HepG2 (cell line): ENCODE data around the gene TARS3.

Source experiments
- GABPA ChIP-seq, 2 experiments: IDR thresholded peaks; 2 replicates each; pipeline ENCODE4 v1.6.1; 2011 to 2016; ENCODE audit warnings: low read depth in 2 of 2, low read length in 1 of 2, missing biosample characterization in 1 of 2, missing genetic modification characterization in 1 of 2
- MAFK ChIP-seq, 2 experiments: IDR thresholded peaks in 1 of 2; conservative IDR thresholded peaks in 1 of 2; 2 replicates each; pipeline ENCODE4 v1.6.1; 2011; ENCODE audit warnings: improper control_type of control experiment in 2 of 2, low read length in 2 of 2
- NFRKB ChIP-seq: fragments of 450-650 bp; IDR thresholded peaks from 2 replicates; pipeline ENCODE4 v1.6.1; 2017
- NONO ChIP-seq, 2 experiments: fragments of 450-650 bp in 1 of 2; sonication (generic) in 1 of 2; formaldehyde crosslinking in 1 of 2; IDR thresholded peaks in 1 of 2; conservative IDR thresholded peaks in 1 of 2; 2 replicates each; pipeline versions ENCODE4 v1.6.1 to v1.8.0; 2017 to 2022; ENCODE audit warnings: mild to moderate bottlenecking in 1 of 2, missing genetic modification reagents in 1 of 2, moderate library complexity in 1 of 2
- POLR2AphosphoS5 ChIP-seq: IDR thresholded peaks from 2 replicates; pipeline ENCODE4 v1.6.1; 2012; ENCODE audit warnings: low read depth, low read length
- RBFOX2 ChIP-seq: fragments of 200-400 bp; formaldehyde crosslinking; IDR thresholded peaks from 2 replicates; pipeline ENCODE4 v1.6.1; 2017; ENCODE audit warnings: low read depth, mild to moderate bottlenecking, low read length
- SMAD3 ChIP-seq: sonication (generic); formaldehyde crosslinking; IDR thresholded peaks from 2 replicates; pipeline ENCODE4 v1.4.0; 2020; ENCODE audit warnings: missing genetic modification reagents
- ZBTB4 ChIP-seq: sonication (generic); formaldehyde crosslinking; IDR thresholded peaks from 2 replicates; pipeline ENCODE4 v1.4.0; 2020; ENCODE audit warnings: missing genetic modification reagents, mild to moderate bottlenecking, borderline replicate concordance
- ZFP82 ChIP-seq: sonication (generic); formaldehyde crosslinking; IDR thresholded peaks from 2 replicates; pipeline ENCODE4 v1.5.1; 2020; ENCODE audit warnings: mild to moderate bottlenecking, missing genetic modification reagents, borderline replicate concordance
- ZFP90 ChIP-seq: sonication (generic); formaldehyde crosslinking; IDR thresholded peaks from 2 replicates; pipeline ENCODE4 v1.8.0; 2022; ENCODE audit warnings: missing genetic modification reagents, mild to moderate bottlenecking, inconsistent platforms, borderline replicate concordance
- ZNF235 ChIP-seq: sonication (generic); formaldehyde crosslinking; IDR thresholded peaks from 2 replicates; pipeline ENCODE4 v1.8.1; 2023; ENCODE audit warnings: mild to moderate bottlenecking, missing genetic modification reagents, borderline replicate concordance
- ZNF451 ChIP-seq: sonication (generic); formaldehyde crosslinking; IDR thresholded peaks from 2 replicates; pipeline ENCODE4 v1.5.0; 2020; ENCODE audit warnings: mild to moderate bottlenecking, missing genetic modification reagents
- ZNF556 ChIP-seq: sonication (generic); formaldehyde crosslinking; IDR thresholded peaks from 2 replicates; pipeline ENCODE4 v1.4.0; 2020; ENCODE audit warnings: mild to moderate bottlenecking, missing genetic modification reagents, borderline replicate concordance
- TF ChIP-seq, protein P1 (sequence below): sonication (generic); formaldehyde crosslinking; IDR thresholded peaks from 2 replicates; pipeline ENCODE4 v1.5.0; 2020; ENCODE audit warnings: mild to moderate bottlenecking, missing genetic modification reagents, moderate library complexity

GRCh38 chr15:101727186-101727585 lies 2.9 kb upstream of the TARS3 start:
- TF ChIP-seq ZFP82 (CRISPR knock-in tag): no peak
- TF ChIP-seq, protein P1, sequence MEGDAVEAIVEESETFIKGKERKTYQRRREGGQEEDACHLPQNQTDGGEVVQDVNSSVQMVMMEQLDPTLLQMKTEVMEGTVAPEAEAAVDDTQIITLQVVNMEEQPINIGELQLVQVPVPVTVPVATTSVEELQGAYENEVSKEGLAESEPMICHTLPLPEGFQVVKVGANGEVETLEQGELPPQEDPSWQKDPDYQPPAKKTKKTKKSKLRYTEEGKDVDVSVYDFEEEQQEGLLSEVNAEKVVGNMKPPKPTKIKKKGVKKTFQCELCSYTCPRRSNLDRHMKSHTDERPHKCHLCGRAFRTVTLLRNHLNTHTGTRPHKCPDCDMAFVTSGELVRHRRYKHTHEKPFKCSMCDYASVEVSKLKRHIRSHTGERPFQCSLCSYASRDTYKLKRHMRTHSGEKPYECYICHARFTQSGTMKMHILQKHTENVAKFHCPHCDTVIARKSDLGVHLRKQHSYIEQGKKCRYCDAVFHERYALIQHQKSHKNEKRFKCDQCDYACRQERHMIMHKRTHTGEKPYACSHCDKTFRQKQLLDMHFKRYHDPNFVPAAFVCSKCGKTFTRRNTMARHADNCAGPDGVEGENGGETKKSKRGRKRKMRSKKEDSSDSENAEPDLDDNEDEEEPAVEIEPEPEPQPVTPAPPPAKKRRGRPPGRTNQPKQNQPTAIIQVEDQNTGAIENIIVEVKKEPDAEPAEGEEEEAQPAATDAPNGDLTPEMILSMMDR: no peak
- TF ChIP-seq ZNF451 (CRISPR knock-in tag): no peak
- no peak for TF ChIP-seq ZNF556
- TF ChIP-seq ZNF235 (CRISPR knock-in tag): no peak
- no peak for TF ChIP-seq ZBTB4 (CRISPR knock-in tag)
- no peak for TF ChIP-seq MAFK (conservative IDR thresholded peaks at IDR 0.05 in 1 of 2, IDR thresholded peaks at IDR 0.05 in 1 of 2; ENCODE audit: low read length in 2 of 2)
- no peak for TF ChIP-seq NONO (IDR thresholded peaks at IDR 0.05)
- no peak for TF ChIP-seq NONO (CRISPR knock-in tag; conservative IDR thresholded peaks at IDR 0.05)
- no peak for TF ChIP-seq SMAD3
- TF ChIP-seq GABPA (IDR thresholded peaks at IDR 0.05; ENCODE audit: low read depth, low read length): no peak
- TF ChIP-seq GABPA (CRISPR knock-in tag; IDR thresholded peaks at IDR 0.05; ENCODE audit: low read depth): no peak
- no peak for TF ChIP-seq RBFOX2
- no peak for TF ChIP-seq ZFP90 (CRISPR knock-in tag)
- TF ChIP-seq POLR2AphosphoS5: no peak
- TF ChIP-seq NFRKB: no peak
